CD14-positive monocyte (primary cell): ENCODE measurements around the gene BTBD10. TPM values are rescaled to one million over a fixed set of nuclear protein-coding genes. Genes with fewer than 3 reads are reported as not detected.
A peak's percentile ranks its signal among the peaks of the same experiment; 100 is the strongest.

Experiments
- DNase-seq, 3 donors: peaks; one replicate each; pipeline ENCODE4 v3.0.0-alpha.2; 2011 to 2022
- H2AFZ ChIP-seq: 2 replicates; pipeline ENCODE4 v1.6.0; 2012; ENCODE audit warnings: mild to moderate bottlenecking, low read depth, low read length, inconsistent platforms; ENCODE audit not compliant: insufficient read depth, poor library complexity, severe bottlenecking
- H3K27ac ChIP-seq, 2 donors: 1 replicate in 1 of 2; 2 replicates in 1 of 2; pipeline ENCODE4 v1.5.1; 2012 to 2013; ENCODE audit warnings: low read length in 2 of 2, control low read depth in 1 of 2, inconsistent platforms in 1 of 2, low read depth in 1 of 2, mild to moderate bottlenecking in 1 of 2
- H3K27me3 ChIP-seq, 2 donors: one replicate each; pipeline versions ENCODE4 v1.6.0 to v1.6.1; 2011 to 2013; ENCODE audit warnings: low read length in 2 of 2; ENCODE audit not compliant: control insufficient read depth in 2 of 2, insufficient read depth in 2 of 2
- H3K36me3 ChIP-seq, 2 donors: replicated peaks in 1 of 2; 1 replicate in 1 of 2; 2 replicates in 1 of 2; pipeline versions ENCODE4 v1.5.1 to v1.6.1; 2012 to 2013; ENCODE audit warnings: low read length in 2 of 2, control low read depth in 1 of 2, inconsistent platforms in 1 of 2, mild to moderate bottlenecking in 1 of 2; ENCODE audit not compliant: insufficient read depth in 2 of 2, control insufficient read depth in 1 of 2
- H3K4me1 ChIP-seq, 2 donors: 1 replicate in 1 of 2; 2 replicates in 1 of 2; pipeline versions ENCODE4 v1.5.1 to v1.6.1; 2012 to 2013; ENCODE audit warnings: low read length in 2 of 2, control low read depth in 1 of 2, inconsistent platforms in 1 of 2, mild to moderate bottlenecking in 1 of 2, moderate library complexity in 1 of 2; ENCODE audit not compliant: insufficient read depth in 2 of 2, control insufficient read depth in 1 of 2
- H3K4me2 ChIP-seq: replicated peaks from 2 replicates; pipeline ENCODE3; 2012; ENCODE audit warnings: low read length, moderate library complexity, mild to moderate bottlenecking; ENCODE audit not compliant: poor library complexity, severe bottlenecking; ENCODE audit errors: extremely low read depth
- H3K4me3 ChIP-seq, 3 experiments: fragments of 200-600 bp in 1 of 3; sonication (generic) in 1 of 3; replicated peaks in 1 of 3; 1 replicate in 2 of 3; 2 replicates in 1 of 3; pipeline ENCODE4 v1.5.1; 2011 to 2013; ENCODE audit warnings: low read length in 3 of 3, mild to moderate bottlenecking in 3 of 3, control low read depth in 2 of 3, low read depth in 2 of 3, inconsistent platforms in 1 of 3, moderate library complexity in 1 of 3
- H3K79me2 ChIP-seq: 2 replicates; pipeline ENCODE4 v1.6.0; 2012; ENCODE audit warnings: mild to moderate bottlenecking, control low read depth, inconsistent platforms, low read length, moderate library complexity; ENCODE audit not compliant: insufficient read depth
- H3K9ac ChIP-seq: 2 replicates; pipeline ENCODE4 v1.6.0; 2017; ENCODE audit warnings: low read length, mild to moderate bottlenecking; ENCODE audit not compliant: insufficient read depth, poor library complexity, severe bottlenecking
- H3K9me3 ChIP-seq, 2 donors: replicated peaks in 1 of 2; 1 replicate in 1 of 2; 2 replicates in 1 of 2; pipeline versions ENCODE4 v1.5.1 to v1.6.1; 2012 to 2013; ENCODE audit warnings: low read length in 2 of 2, control low read depth in 1 of 2; ENCODE audit not compliant: control insufficient read depth in 1 of 2, insufficient read depth in 1 of 2
- H4K20me1 ChIP-seq: 2 replicates; pipeline ENCODE4 v1.6.0; 2012; ENCODE audit warnings: mild to moderate bottlenecking, low read length, control low read depth, moderate library complexity; ENCODE audit not compliant: insufficient read depth
- H3K27ac Mint-ChIP-seq, 7 donors: one replicate each; pipeline ENCODE4 v1.8.0; 2020; ENCODE audit warnings: mild to moderate bottlenecking in 7 of 7, mixed read lengths in 7 of 7, moderate library complexity in 6 of 7, inconsistent platforms in 2 of 7
- H3K27me3 Mint-ChIP-seq, 3 donors: one replicate each; pipeline ENCODE4 v1.8.0; 2021 to 2022; ENCODE audit warnings: low read depth in 3 of 3, mild to moderate bottlenecking in 3 of 3, mixed read lengths in 3 of 3, moderate library complexity in 3 of 3, inconsistent platforms in 1 of 3
- H3K36me3 Mint-ChIP-seq, 2 donors: one replicate each; pipeline ENCODE4 v1.8.0; 2020; ENCODE audit warnings: mixed read lengths in 2 of 2, inconsistent platforms in 1 of 2, mild to moderate bottlenecking in 1 of 2
- H3K4me1 Mint-ChIP-seq: one replicate; pipeline ENCODE4 v1.8.0; 2020; ENCODE audit warnings: mild to moderate bottlenecking, mixed read lengths
- H3K4me3 Mint-ChIP-seq, 2 donors: one replicate each; pipeline ENCODE4 v1.8.0; 2020; ENCODE audit warnings: mild to moderate bottlenecking in 2 of 2, mixed read lengths in 2 of 2, moderate library complexity in 1 of 2
- H3K9me3 Mint-ChIP-seq, 7 donors: one replicate each; pipeline ENCODE4 v1.8.0; 2020 to 2022; ENCODE audit warnings: mixed read lengths in 7 of 7, mild to moderate bottlenecking in 6 of 7, moderate library complexity in 6 of 7, inconsistent platforms in 2 of 7
- WGBS: methylation state at CpG from one replicate; pipeline ENCODE4 v1.1.5; 2013; ENCODE audit warnings: missing lambda C conversion rate; ENCODE audit not compliant: insufficient coverage; 5-methylcytosine and 5-hydroxymethylcytosine counted together
- intact Hi-C, 2 donors: fragments of 100-400 bp; cut with micrococcal nuclease; formaldehyde crosslinking; loops; one replicate each; pipeline versions ENCODE4 v1.15.0 to v1.15.1; 2023
- polyA plus RNA-seq, 3 donors: library from polyadenylated mRNA; depleted of rRNA in 1 of 3; unstranded in 2 of 3; stranded (reverse) in 1 of 3; fragments of 300-500 nt in 2 of 3; fragments of >200 nt in 1 of 3; fragmentation: Illumina TruSeq in 2 of 3; gene quantifications; 1 replicate in 2 of 3; 2 replicates in 1 of 3; pipeline ENCODE4 v1.2.3, GENCODE V29; 2012 to 2021
- TF ChIP-seq, protein P1 (sequence below): fragments of 200-600 bp; IDR thresholded peaks from one replicate; pipeline ENCODE4 v1.8.0; 2022; ENCODE audit warnings: antibody characterized with exemption, mild to moderate bottlenecking

Gene BTBD10
- polyA plus RNA-seq, 3 donors = 9.6 to 19.8 (median 13.8) TPM

DNA sequence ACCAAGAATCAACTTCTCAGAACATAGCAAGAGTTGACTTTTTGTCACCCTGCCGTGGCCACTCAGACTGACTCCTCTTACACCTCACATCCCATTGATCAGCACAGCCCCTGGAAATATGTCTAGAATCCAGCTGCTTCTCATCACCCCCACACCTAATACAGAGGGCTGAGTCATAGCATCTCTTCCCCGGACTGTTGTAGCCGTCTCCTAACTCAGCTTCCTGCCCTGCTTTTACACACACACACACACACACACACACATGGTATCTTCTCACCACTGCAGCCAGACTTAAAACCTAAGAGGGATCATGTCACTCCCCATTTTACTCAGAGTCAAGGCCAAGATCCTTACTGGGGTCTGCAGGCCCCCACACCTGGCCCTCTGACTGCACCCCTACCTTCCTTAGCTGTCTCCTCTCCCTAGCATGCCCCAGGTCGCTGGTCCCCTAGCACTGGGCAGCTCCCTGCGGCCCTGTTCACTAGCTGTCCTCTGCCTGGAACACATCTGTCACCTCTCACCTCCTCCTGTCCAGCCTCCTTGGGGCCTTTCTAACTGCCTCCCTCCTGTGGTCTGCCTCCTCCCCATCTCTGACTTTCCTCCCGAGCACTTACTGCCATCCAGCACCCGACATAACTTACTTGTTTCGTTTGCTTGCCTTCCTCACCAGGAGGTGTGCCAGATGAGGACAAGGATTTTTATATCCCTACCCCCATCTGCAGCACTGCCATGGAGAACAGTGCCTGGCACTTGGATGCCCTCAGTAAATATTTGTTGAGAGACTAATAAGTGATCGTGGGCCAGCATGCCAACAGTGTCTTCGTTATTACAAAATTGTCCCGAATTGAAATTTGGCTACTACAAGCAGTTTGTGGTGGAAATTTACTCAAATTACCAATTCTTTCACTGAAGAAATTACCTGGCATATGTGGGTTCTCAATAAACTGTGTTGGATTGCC is 123.5 kb downstream of the BTBD10 start:
- intact Hi-C loops = loop anchor here (5.0 to 10.0 kb wide), 3 partner anchors 125 to 372 kb away; no protein-coding TSS in a partner anchor
- no peak overlapping the region for H3K9ac ChIP-seq
- no peak overlapping the region for H3K4me3 Mint-ChIP-seq
- no peak overlapping the region for H3K27ac ChIP-seq
- no peaks in the 10 kb centered on the region for H3K27me3 ChIP-seq
- peaks cover 0 to 3% (median 1%) of the 10 kb centered on the region in 3 donors for H3K27me3 Mint-ChIP-seq
- TF ChIP-seq, protein P1, sequence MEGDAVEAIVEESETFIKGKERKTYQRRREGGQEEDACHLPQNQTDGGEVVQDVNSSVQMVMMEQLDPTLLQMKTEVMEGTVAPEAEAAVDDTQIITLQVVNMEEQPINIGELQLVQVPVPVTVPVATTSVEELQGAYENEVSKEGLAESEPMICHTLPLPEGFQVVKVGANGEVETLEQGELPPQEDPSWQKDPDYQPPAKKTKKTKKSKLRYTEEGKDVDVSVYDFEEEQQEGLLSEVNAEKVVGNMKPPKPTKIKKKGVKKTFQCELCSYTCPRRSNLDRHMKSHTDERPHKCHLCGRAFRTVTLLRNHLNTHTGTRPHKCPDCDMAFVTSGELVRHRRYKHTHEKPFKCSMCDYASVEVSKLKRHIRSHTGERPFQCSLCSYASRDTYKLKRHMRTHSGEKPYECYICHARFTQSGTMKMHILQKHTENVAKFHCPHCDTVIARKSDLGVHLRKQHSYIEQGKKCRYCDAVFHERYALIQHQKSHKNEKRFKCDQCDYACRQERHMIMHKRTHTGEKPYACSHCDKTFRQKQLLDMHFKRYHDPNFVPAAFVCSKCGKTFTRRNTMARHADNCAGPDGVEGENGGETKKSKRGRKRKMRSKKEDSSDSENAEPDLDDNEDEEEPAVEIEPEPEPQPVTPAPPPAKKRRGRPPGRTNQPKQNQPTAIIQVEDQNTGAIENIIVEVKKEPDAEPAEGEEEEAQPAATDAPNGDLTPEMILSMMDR = no peak
- 52% methylated on average over 6 of the region's 11 CpGs for WGBS
- H2AFZ ChIP-seq = no peak overlapping the region
- peak overlapping the region in 2 of 7 donors; percentile 38 to 79 for H3K27ac Mint-ChIP-seq
- H3K4me1 ChIP-seq = peaks cover 4 to 12% of the 10 kb centered on the region in 2 donors
- H3K4me2 ChIP-seq = no peak overlapping the region
- no peak for DNase-seq
- peaks cover 20% of the 10 kb centered on the region for H3K79me2 ChIP-seq
- peaks cover 99% of the 10 kb centered on the region for H4K20me1 ChIP-seq
- peaks cover 39% of the 10 kb centered on the region for H3K4me1 Mint-ChIP-seq
- no peaks in the 10 kb centered on the region for H3K9me3 Mint-ChIP-seq
- H3K9me3 ChIP-seq = no peaks in the 10 kb centered on the region
- H3K36me3 Mint-ChIP-seq = peaks cover 24 to 42% of the 10 kb centered on the region in 2 donors
- H3K36me3 ChIP-seq = peaks cover 2 to 40% of the 10 kb centered on the region in 2 donors
- H3K4me3 ChIP-seq = no peak overlapping the region

DNA sequence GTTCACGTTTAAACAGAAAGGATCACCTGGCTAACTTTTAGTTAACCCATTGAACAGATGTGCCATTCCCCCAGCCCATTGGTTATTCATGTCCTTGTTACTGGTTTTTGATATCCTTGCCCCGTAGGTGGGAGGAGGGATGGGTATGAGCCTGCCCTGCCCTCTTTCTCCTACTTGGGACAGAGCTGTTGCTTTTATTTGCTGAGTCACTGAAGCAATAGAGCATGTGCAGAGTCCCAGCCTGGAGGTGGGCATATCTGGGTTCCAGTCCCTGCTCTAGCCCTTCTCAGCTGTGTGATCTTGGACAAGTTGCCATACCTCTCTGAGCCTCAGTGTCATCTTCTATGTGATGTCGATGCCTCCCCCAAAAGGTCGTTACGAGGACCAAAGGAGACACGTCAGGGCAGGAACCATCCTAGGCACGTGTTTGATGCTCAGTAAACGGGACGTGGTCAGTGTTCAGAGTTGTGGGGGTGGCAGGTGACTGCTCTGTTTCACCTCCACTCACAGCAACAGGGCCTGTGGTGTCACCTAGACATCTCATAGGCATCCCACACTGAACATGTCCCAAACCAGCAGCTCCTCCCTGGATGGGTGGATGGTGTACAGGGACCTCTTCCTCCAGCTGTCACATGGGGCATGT is 124.5 kb downstream of the BTBD10 start:
- no peak for DNase-seq
- H3K79me2 ChIP-seq = peaks cover 16% of the 10 kb centered on the region
- peak overlapping the region in 1 of 2 donors; percentile 37 for H3K27ac ChIP-seq
- H3K27me3 ChIP-seq = no peaks in the 10 kb centered on the region
- H3K36me3 Mint-ChIP-seq = peaks cover 18 to 34% of the 10 kb centered on the region in 2 donors
- peaks cover 44% of the 10 kb centered on the region for H3K4me1 Mint-ChIP-seq
- intact Hi-C loops = loop anchor here in 1 of 2 donors (10.0 kb wide), 2 partner anchors 124 to 154 kb away; no protein-coding TSS in a partner anchor
- peak overlapping the region; percentile 34 for H3K4me2 ChIP-seq
- H3K36me3 ChIP-seq = peaks cover 0 to 38% of the 10 kb centered on the region in 2 donors
- no peak overlapping the region for H2AFZ ChIP-seq
- H3K9me3 ChIP-seq = no peaks in the 10 kb centered on the region
- H3K4me3 Mint-ChIP-seq = peak overlapping the region in 1 of 2 donors; percentile 41
- H3K27me3 Mint-ChIP-seq = peaks cover 0 to 1% (median 1%) of the 10 kb centered on the region in 3 donors
- TF ChIP-seq, protein P1 = no peak
- H3K4me3 ChIP-seq = peak overlapping the region in 1 of 3 experiments; percentile 21
- H4K20me1 ChIP-seq = peaks cover 99% of the 10 kb centered on the region
- peak overlapping the region in 1 of 7 donors; percentile 83 for H3K27ac Mint-ChIP-seq
- H3K4me1 ChIP-seq = peaks cover 4 to 21% of the 10 kb centered on the region in 2 donors
- H3K9ac ChIP-seq = peak overlapping the region; percentile 19
- 56% methylated on average over 5 of the region's 9 CpGs for WGBS
- H3K9me3 Mint-ChIP-seq = no peaks in the 10 kb centered on the region
